Activated CD4-positive, alpha-beta T cell treated with anti-CD3 and anti-CD28 coated beads, Interleukin-2, amount 50 U/mL, for 4 hours (primary cell): ENCODE results near the gene LRRC58.
"Not testable (repeated sequence)": the region's sequence is repeated elsewhere in the genome, so short reads cannot be mapped to it uniquely, and the experiment has no call there.

Experiments used
- DNase-seq, 2 experiments: peaks; one replicate each; pipeline ENCODE4 v3.0.0-alpha.2; 2020

Gene LRRC58

GRCh38 chr3:120348991-120349854 is at the start of gene LRRC58:
TSS of gene LRRC58 (minus strand) at chr3:120349354. CDS start at chr3:120349243, 111 bp downstream.
- DNase-seq: peak; percentile 81 to 83

GRCh38 chr3:120396469-120396868 is 47.3 kb upstream of the LRRC58 start:
- DNase-seq: no peak

DNA sequence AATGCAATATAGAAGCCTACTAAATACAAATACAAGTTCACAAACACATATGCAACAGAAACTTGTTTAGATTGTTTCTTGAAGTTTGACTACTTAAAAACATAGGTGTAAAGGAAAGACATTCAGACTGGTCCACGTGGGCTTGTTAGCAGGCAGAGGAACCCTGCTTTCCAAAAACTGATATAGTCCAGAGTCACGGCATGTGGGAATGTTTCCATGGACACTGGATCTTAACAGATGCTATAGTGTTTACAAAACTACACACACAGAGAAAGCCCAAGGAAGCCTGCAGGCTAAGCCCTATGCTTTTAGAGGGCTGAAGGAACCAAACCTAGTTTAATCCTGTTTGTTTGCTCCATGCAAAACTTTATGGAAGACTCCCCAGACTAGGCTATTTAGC is 45.2 kb upstream of the LRRC58 start:
- no peak for DNase-seq

- no peak for DNase-seq
Measured at GRCh38 chr3:120393761-120394160, 44.6 kb upstream of the LRRC58 start.

DNA sequence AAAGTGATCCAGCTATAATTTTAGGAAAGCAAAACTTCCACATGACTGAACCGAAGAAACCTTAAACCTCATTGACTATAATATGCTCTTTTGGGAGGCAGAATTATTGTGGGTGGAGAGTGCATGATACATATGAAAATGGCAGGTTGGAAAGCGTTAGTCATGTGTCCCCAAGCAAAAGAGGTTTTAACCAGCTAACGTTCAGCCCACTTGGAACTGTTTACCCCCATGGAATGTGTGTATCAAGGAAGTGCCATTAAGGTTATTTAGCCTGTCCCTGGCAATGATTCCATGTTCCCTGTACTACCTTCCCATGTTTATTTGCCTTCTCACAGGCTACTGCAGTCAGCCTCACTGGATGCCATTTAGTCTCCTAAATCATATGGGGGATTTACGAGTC is 44.1 kb upstream of the LRRC58 start:
- DNase-seq: no peak

DNA sequence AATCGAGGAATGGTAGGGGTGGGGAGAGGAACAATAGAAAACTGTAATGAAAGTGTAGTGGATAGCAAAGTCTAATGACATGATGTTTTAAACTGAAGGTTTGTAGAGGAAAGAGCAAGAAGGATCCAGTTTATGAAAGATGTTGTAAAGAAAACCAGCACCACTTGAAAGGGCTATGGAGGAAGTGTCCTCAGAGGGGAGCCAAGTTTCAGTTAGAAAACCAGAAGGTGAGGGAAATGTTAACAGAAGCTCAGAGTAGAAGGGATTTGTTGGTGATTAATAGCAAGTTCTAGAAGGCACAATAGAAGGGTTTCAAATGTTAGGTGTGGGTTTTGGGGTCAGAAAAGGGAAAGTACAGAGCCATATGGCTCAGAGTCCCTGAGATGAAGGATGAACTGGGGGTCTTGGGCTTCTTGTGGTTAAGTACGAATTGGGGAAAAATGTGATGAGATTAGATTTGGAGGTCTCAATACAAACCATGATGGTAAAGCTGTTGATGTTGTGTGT is 33.8 kb upstream of the LRRC58 start:
- DNase-seq: no peak

DNA sequence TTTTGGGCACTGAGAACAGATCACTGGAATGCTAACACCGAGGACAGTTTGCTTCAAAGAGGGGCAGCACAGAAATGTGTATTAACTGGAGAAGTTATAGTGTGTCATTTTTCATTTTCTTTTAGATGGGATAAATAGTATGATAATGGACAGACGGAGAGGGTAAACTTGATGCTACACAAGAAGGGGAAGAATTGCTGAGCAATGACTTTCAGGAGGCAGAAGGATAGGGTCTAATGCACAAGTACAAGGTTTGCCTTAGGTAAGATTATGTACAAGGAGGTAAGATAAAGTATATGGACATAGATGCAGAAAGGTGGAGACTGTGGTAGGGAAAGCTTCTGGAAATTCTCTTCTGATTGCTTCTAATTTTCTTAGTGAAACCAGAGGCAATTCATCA is 32.3 kb upstream of the LRRC58 start:
- no peak for DNase-seq

DNA sequence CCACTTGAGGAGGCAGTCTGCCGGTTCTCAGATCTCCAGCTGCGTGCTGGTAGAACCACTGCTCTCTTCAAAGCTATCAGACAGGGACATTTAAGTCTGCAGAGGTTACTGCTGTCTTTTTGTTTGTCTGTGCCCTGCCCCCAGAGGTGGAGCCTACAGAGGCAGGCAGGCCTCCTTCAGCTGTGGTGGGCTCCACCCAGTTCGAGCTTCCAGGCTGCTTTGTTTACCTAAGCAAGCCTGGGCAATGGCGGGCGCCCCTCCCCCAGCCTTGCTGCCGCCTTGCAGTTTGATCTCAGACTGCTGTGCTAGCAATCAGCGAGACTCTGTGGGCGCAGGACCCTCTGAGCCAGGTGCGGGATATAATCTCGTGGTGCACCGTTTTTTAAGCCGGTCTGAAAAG is 28.8 kb upstream of the LRRC58 start:
- DNase-seq: not testable (repeated sequence)

- DNase-seq: no peak
Measured at GRCh38 chr3:120370463-120370862, 21.3 kb upstream of the LRRC58 start.

DNA sequence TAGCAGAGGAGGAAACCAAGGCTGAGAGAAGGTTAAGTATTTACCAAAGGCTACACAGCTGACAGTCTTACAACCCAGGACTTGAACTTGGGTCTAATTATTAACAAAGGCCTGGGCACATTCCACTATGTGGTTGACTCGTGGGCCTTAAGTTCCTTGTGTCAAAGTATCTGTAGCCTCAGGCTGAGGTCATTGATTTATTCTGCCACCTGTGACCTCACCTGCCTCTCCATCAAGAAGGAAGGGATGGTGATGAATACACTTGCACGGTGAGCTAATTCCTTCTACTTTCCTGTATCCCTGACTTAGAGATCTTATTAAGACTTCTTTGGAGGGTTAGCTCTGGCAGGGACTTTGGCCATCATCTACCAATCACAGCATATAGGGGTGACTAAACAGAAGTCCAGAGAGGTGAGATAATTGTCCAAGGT is 19.9 kb upstream of the LRRC58 start:
- DNase-seq: no peak

DNA sequence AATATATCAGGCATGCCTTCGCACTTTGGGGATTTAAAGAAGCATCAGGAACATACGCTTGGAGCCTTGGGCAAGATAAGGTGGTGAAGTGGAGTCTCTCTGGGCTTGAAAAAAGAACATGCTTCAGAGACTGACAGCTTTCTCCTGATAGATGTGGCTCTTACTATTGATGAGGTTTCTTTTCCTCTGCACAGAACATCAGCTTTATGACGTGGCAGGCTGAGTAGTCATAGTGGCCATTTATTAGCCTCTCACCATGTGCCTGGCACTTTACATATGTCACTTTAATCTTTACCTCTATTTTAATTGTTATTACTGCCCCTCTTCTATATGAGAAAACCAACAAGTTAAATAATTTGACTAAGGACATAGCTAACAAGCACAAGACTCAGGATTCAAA is 19.0 kb upstream of the LRRC58 start:
- DNase-seq: no peak

DNA sequence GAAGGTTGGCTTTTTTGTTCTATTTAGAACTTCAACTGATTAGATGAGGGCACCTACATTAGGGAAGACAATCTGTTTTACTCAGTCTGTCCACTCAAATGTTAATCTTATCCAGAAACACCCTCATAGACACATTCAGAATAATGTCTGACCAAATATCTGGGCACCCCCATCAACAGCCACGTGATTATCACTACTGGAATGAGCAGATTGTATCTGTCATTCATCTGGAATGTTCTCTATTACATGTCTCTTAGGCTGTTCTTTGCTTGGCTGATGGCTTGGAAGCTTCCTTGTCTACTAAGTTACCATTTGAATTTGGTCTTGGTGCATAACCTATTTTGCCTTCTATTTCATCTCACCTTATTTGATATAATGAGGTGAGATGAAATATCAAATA is 15.7 kb upstream of the LRRC58 start:
- no peak for DNase-seq

- DNase-seq: no peak
Measured at GRCh38 chr3:120364101-120364500, 14.9 kb upstream of the LRRC58 start.

- DNase-seq: no peak
Measured at GRCh38 chr3:120357807-120358206, 8.7 kb upstream of the LRRC58 start.

GRCh38 chr3:120355486-120355885 is 6.3 kb upstream of the LRRC58 start:
- DNase-seq: no peak

- DNase-seq: no peak
Measured at GRCh38 chr3:120353463-120353862, 4.3 kb upstream of the LRRC58 start.

DNA sequence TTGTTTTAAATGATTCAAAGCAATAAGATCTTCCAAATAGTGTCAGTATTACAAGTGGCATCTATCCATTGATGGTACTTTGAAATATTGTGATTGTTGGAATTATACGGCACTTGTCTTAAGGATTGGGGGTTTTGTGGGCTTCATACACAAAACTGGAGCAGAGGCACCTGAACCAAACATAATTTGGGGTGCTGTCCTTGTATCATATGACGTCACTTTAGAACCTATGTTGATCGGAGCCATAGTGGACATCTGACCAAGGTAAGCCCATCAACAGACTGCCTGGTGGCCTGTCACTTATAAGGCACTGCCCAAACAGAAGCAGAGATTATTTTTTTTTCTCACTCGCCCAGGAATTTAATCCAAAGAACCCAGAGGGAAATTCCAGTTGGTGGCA is 2.9 kb upstream of the LRRC58 start:
- DNase-seq: no peak

DNA sequence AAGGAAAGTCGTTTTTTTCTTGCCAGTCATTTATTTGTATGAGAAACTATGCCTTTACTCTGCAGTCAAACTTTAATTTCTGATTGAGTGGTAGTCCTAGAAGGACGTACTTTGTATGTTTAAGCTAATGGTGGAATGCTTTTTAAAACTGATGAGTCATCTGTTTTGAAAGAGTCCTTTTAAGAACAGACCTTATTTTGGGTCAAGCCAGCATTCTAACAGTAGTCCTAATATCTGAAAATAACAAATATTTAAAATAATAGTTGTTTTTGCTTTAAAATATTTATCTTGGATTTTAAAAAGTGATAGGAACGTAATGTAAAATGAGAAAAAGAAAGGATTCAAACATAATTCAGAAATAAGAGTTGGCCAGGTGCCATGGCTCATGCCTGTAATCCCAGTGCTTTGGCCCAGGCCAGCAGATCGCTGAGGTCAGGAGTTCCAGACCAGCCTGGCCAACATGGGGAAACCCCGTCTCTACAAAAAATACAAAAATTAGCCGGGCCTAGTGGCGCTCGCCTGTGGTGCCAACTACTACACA is 1.3 kb upstream of the LRRC58 start:
- no peak for DNase-seq

GRCh38 chr3:120349855-120350125 is 636 bp upstream of the LRRC58 start:
- DNase-seq: no peak

- peak; percentile 44 to 54 for DNase-seq
Measured at GRCh38 chr3:120348065-120348990, 826 bp downstream of the LRRC58 start.

GRCh38 chr3:120344349-120344748 is 4.8 kb downstream of the LRRC58 start:
- no peak for DNase-seq

GRCh38 chr3:120341658-120342346 is 7.4 kb downstream of the LRRC58 start:
- DNase-seq: no peak

DNA sequence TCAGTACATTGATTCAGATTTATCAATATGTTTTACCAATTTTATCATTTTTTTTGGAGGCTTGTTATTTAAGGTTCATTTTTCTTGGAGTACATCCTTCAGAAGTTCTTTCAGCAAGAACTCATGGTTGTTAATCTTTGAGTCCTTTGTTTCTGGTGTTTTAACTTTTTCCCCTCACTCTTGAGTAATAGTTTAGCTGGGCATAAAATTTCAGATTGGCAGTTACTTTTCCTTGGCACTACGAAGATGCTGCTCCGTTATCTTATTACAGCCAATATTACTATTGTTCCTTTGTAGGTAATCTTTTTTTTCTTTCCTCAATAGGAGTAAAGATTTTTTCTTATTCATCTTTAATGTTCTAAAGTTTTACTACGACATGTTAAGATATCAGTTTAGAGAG is 9.8 kb downstream of the LRRC58 start:
- no peak for DNase-seq
